ENCODE results near the gene NEK11.
A peak's percentile ranks its signal among the peaks of the same experiment; 100 is the strongest.

NEK11 gene

DNA sequence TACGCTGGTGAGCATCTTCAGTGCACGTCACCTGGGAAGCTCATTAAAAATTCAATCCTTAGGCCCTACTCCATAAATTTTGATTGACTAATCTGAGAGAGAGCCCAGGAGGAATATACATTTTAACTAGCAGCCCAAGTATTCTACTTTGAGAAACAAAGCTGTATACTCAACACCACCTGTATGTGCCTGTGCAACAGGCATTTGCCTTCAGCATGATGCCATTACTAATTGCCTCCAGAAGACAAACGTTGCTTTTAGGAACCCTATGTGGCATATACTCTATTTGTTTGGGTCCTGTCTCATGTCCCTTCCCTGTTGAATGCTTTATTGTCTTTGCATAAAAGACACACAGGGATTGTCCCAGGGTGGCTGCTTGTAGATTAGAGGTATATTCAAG, 7.7 kb upstream of the NEK11 start:
- H3K4me3 ChIP-seq (ENCODE audit: low read depth, low read length): no peak overlapping the region
- TF ChIP-seq, protein P1, sequence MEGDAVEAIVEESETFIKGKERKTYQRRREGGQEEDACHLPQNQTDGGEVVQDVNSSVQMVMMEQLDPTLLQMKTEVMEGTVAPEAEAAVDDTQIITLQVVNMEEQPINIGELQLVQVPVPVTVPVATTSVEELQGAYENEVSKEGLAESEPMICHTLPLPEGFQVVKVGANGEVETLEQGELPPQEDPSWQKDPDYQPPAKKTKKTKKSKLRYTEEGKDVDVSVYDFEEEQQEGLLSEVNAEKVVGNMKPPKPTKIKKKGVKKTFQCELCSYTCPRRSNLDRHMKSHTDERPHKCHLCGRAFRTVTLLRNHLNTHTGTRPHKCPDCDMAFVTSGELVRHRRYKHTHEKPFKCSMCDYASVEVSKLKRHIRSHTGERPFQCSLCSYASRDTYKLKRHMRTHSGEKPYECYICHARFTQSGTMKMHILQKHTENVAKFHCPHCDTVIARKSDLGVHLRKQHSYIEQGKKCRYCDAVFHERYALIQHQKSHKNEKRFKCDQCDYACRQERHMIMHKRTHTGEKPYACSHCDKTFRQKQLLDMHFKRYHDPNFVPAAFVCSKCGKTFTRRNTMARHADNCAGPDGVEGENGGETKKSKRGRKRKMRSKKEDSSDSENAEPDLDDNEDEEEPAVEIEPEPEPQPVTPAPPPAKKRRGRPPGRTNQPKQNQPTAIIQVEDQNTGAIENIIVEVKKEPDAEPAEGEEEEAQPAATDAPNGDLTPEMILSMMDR (IDR thresholded peaks at IDR 0.05; ENCODE audit: control insufficient read depth, extremely low read depth, insufficient read depth): no peak
- no peak for DNase-seq (ENCODE audit: low read depth)

DNA sequence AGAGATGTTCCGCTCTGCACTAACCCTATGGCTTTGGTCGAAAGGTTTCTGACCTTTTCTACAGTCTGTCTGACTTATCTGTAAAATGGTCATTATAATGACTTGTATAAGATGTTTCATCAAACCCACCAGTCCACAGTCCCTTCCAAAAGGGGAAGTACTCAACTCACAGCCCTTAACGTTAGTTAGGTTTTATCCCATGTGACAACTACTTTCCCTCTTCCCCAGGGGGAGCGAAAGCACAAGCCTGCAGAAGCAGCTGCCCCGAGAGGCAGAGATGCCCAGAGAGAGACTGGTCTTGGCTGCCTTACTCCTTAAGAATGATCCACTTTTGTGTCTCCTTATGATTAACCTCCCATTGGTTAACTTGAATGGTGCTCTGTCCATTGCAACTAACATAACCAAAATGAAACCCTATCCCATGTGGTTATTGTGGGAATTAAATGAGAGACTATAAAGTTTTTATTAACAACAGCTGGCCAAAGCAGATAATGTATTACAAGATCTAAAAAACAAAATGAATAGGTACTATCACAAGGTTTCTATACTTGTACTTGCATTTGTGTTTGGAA, 6.5 kb upstream of the NEK11 start:
- H3K4me3 ChIP-seq (ENCODE audit: low read depth, low read length): no peak overlapping the region
- TF ChIP-seq, protein P1 (IDR thresholded peaks at IDR 0.05; ENCODE audit: control insufficient read depth, extremely low read depth, insufficient read depth): no peak
- no peak for DNase-seq (ENCODE audit: low read depth)

DNA sequence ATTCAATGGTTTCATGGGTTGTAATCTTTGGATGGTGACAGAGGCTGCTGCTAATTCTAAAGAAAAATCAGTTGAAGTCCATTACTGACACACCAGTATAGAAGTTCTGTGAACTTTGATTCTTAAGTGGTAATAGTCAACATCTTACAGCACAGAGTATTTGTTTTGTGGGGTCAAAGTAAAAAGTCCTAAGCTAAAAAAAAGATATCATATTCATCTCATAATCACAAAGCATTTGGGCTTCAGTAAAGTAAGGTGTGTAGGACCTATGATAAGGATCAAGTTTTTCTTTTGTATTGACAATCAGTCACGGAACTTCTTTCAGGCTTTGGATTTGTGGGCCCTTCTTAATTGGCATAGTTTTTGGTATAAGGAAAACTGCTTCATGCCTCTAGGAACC, 1.1 kb upstream of the NEK11 start:
- TF ChIP-seq, protein P1 (IDR thresholded peaks at IDR 0.05; ENCODE audit: control insufficient read depth, extremely low read depth, insufficient read depth): no peak
- peak overlapping the region; percentile 73 for H3K4me3 ChIP-seq (ENCODE audit: low read depth, low read length)
- DNase-seq (ENCODE audit: low read depth): no peak

DNA sequence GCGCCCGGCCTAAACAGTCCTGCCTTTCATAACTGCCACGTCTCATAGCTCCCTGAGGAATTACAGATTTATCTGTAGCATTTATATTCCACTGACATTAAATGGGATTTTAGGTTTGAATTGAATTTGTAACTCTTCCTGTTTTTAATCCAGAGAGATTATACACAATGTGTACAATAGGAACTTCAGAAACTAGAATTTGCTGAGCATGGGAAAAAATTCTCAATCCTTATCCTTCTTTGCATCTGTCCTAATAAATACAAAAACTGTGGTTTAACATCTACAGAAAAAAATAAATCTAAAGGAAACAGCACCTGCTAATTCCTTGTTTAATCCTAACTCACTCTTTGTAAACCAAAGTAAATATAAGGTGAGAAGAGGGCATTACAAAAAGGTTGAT, 2.2 kb downstream of the NEK11 start:
- no peak overlapping the region for H3K4me3 ChIP-seq (ENCODE audit: low read depth, low read length)
- TF ChIP-seq, protein P1 (IDR thresholded peaks at IDR 0.05; ENCODE audit: control insufficient read depth, extremely low read depth, insufficient read depth): no peak
- DNase-seq (ENCODE audit: low read depth): no peak

DNA sequence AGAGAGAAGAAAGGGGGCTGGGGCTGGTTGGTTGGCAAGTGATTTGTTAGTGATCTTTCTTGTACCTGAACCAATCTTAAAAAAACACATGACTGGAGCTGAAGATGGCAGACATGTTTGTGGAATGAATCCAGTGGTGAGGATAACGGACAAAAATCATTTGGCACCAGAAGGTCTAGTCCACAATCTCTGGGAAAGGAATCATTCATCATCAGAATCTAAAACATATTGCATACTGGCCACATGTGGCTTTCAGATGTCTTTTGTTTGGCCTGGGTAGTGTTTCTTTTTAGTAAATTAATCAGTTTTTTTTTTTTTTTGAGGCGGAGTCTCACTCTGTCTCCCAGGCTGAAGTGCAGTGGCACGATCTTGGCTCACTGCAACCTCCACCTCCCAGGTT, 5.0 kb downstream of the NEK11 start:
- no peak overlapping the region for H3K4me3 ChIP-seq (ENCODE audit: low read depth, low read length)
- no peak for DNase-seq (ENCODE audit: low read depth)
- TF ChIP-seq, protein P1 (IDR thresholded peaks at IDR 0.05; ENCODE audit: control insufficient read depth, extremely low read depth, insufficient read depth): no peak

DNA sequence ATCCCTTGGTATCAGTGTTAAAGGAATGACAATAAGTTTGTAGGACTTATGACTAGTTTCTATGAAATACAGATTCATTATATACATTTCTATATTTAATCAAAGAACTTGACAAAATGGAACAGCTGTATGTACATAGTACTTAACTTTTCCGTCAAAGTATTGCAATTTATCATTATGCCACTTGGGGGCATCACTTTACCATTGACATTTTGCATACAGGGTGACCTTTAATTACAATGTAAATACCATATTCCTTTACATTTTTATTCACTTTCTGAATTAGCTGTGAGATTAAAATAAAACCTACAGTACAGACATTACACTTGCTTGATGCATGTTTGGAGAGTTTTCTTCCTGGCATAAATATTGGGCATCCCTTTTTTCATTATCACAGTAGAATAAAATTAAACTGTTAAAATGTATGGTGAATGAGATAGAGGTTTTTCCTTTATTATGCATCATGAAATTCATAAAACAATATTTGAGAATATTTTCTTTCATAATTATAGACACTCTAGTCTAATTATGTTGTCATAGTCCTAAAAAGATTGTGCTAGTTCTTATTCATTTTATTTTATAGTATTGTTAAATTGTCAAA, 6.9 kb downstream of the NEK11 start:
- DNase-seq (ENCODE audit: low read depth): peak; percentile 32
- H3K4me3 ChIP-seq (ENCODE audit: low read depth, low read length): no peak overlapping the region
- TF ChIP-seq, protein P1 (IDR thresholded peaks at IDR 0.05; ENCODE audit: control insufficient read depth, extremely low read depth, insufficient read depth): peak; percentile 75
